Gastrocnemius medialis (tissue), 4 donors: Measurements from ENCODE around the gene ARRDC5. TPM values are rescaled to one million over a fixed set of nuclear protein-coding genes. Genes with fewer than 3 reads are reported as not detected.
"Not testable (repeated sequence)": the region's sequence is repeated elsewhere in the genome, so short reads cannot be mapped to it uniquely, and the experiment has no call there.

Experiments used
- ATAC-seq, 2 donors: fragments of 150-250 bp; one replicate each; pipeline ENCODE4 v1.9.1; 2016
- DNase-seq, 2 donors: peaks; one replicate each; pipeline ENCODE4 v3.0.0-alpha.2; 2019
- H3K27ac ChIP-seq, 4 donors: fragments of 200-600 bp; sonication (generic); 1 replicate in 1 of 4; 2 replicates in 3 of 4; pipeline ENCODE4 v1.5.1; 2016 to 2018; ENCODE audit warnings: mild to moderate bottlenecking in 2 of 4, moderate library complexity in 1 of 4
- H3K27me3 ChIP-seq, 3 donors: fragments of 200-600 bp; sonication (generic) in 2 of 3; 1 replicate in 1 of 3; 2 replicates in 2 of 3; pipeline versions ENCODE4 v1.5.1 to v1.6.0; 2016 to 2019; ENCODE audit warnings: mild to moderate bottlenecking in 1 of 3, moderate library complexity in 1 of 3
- H3K36me3 ChIP-seq, 2 donors: fragments of 200-600 bp; sonication (generic) in 1 of 2; one replicate each; pipeline ENCODE4 v1.5.1; 2017 to 2018
- H3K4me1 ChIP-seq, 2 donors: fragments of 200-600 bp; sonication (generic) in 1 of 2; one replicate each; pipeline ENCODE4 v1.5.1; 2016 to 2017; ENCODE audit warnings: mild to moderate bottlenecking in 2 of 2
- H3K4me3 ChIP-seq, 4 donors: fragments of 200-600 bp; sonication (generic) in 3 of 4; 1 replicate in 1 of 4; 2 replicates in 3 of 4; pipeline ENCODE4 v1.5.1; 2016 to 2019; ENCODE audit warnings: mild to moderate bottlenecking in 2 of 4
- H3K9me3 ChIP-seq, 3 donors: fragments of 200-600 bp; sonication (generic) in 2 of 3; 1 replicate in 1 of 3; 2 replicates in 2 of 3; pipeline ENCODE4 v1.5.1; 2016 to 2019
- CTCF ChIP-seq, 5 experiments: fragments of 450-650 bp in 3 of 5; fragments of 200-600 bp in 2 of 5; sonication (generic) in 2 of 5; IDR thresholded peaks in 4 of 5; conservative IDR thresholded peaks in 1 of 5; 1 replicate in 4 of 5; 2 replicates in 1 of 5; pipeline ENCODE4 v1.5.1; 2016 to 2019; ENCODE audit warnings: antibody characterized with exemption in 5 of 5, mild to moderate bottlenecking in 3 of 5, moderate library complexity in 3 of 5
- POLR2A ChIP-seq, 2 donors: fragments of 450-650 bp; IDR thresholded peaks; one replicate each; pipeline ENCODE4 v1.6.1; 2017; ENCODE audit warnings: antibody characterized with exemption in 2 of 2, mild to moderate bottlenecking in 2 of 2, moderate library complexity in 2 of 2
- in situ Hi-C, 4 donors: fragments of 200-750 bp; cut with MboI; loops; one replicate each; pipeline versions ENCODE4 v1.15.0 to v1.8.0; 2017; ENCODE audit warnings: low sequenced_read_pairs in 4 of 4
- intact Hi-C: fragments of 100-400 bp; cut with DNase I; formaldehyde crosslinking; loops from one replicate; pipeline ENCODE4 v1.15.1; 2023; ENCODE audit warnings: low total_unique reads
- total RNA-seq, 4 donors: library from RNA; depleted of rRNA; stranded (reverse); fragments of >200 nt; gene quantifications; one replicate each; pipeline versions ENCODE4 v1.1.0 to v1.2.3, GENCODE V29; 2016

The ARRDC5 gene
- total RNA-seq, 4 donors from 2014 or later, result not detected

DNA sequence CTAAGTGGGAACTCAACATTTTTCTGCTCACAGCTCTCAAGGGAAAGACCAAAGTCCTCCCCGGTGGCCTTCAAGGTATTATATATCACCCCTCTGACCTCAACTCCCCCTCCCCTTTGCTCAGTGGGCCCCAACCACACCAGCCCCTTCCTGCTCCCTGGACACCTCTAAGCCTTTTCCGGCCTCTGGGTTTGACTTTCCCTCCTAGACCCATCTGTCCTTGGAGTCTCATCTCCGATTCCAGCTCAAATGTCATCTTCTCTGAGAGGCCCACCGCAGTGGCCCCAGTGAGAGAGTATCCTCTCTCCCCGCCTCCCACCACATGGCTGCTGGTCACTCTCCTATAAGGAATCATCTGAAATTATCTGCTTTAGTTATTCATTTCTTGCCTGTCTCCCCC, 5.7 kb upstream of the ARRDC5 start:
- no peaks in the 10 kb centered on the region for H3K27me3 ChIP-seq
- intact Hi-C loops (no loop called here), in situ Hi-C loops (no loop called here)
- no peaks in the 10 kb centered on the region for H3K36me3 ChIP-seq
- no peak overlapping the region for H3K4me3 ChIP-seq
- no peak overlapping the region for H3K27ac ChIP-seq
- H3K4me1 ChIP-seq, result peaks cover 18 to 20% of the 10 kb centered on the region in 2 donors
- ATAC-seq (no peak), DNase-seq (no peak)
- TF ChIP-seq POLR2A (IDR thresholded peaks at IDR 0.05) (no peak), CTCF (IDR thresholded peaks at IDR 0.05 in 4 of 5, conservative IDR thresholded peaks at IDR 0.05 in 1 of 5) (no peak)
- H3K9me3 ChIP-seq, result no peaks in the 10 kb centered on the region

DNA sequence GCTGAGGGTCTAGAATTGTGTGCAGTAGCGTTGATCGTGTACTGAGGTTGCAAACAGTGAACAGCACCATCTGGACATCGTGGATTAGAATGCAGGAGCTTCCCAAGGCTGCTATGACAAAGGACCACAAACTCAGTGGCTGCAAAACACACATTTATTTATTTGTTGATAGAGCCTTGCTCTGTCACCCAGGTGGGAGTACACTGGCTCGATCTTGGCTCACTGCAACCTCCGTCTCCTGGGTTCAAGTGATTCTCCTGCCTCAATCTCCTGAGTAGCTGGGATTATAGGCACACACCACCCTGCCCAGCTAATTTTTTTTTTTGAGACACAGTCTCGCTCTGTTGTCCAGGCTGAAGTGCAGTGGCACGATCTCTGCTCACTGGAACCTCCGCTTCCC, 4.3 kb upstream of the ARRDC5 start:
- Histone ChIP-seq H3K4me1 (peaks cover 15 to 17% of the 10 kb centered on the region in 2 donors), H3K4me3 (no peak overlapping the region), H3K36me3 (no peaks in the 10 kb centered on the region), H3K27me3 (no peaks in the 10 kb centered on the region), H3K27ac (no peak overlapping the region), H3K9me3 (no peaks in the 10 kb centered on the region)
- no peak for ATAC-seq
- peak in 1 of 5 experiments; percentile 18 for TF ChIP-seq CTCF (IDR thresholded peaks at IDR 0.05 in 4 of 5, conservative IDR thresholded peaks at IDR 0.05 in 1 of 5)
- TF ChIP-seq POLR2A (IDR thresholded peaks at IDR 0.05), result no peak
- DNase-seq, result no peak
- intact Hi-C loops, result no loop called here
- in situ Hi-C loops, result no loop called here

DNA sequence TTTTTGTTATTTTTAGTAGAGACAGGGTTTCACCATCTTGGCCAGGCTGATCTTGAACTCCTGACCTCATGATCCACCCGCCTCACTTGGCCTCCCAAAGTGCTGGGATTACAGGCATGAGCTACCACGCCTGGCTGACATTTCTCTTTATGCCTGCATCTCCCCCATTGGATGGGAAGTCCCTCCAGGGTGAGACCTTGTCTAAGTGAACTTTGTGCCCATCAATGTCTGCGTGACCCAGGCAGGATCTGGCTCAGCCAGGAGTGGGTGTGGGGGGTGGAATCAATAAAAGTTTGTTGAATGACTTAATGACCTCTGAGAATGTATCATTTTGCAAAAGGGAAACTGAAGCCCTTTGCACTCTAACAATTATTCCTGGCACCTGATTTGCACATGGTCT, 1.8 kb upstream of the ARRDC5 start:
- Histone ChIP-seq H3K4me3 (no peak overlapping the region), H3K4me1 (peaks cover 0 to 4% of the 10 kb centered on the region in 2 donors), H3K27ac (no peak overlapping the region), H3K36me3 (no peaks in the 10 kb centered on the region), H3K27me3 (no peaks in the 10 kb centered on the region), H3K9me3 (no peaks in the 10 kb centered on the region)
- no peak for DNase-seq
- intact Hi-C loops (no loop called here), in situ Hi-C loops (no loop called here)
- ATAC-seq, result no peak
- TF ChIP-seq CTCF (IDR thresholded peaks at IDR 0.05 in 4 of 5, conservative IDR thresholded peaks at IDR 0.05 in 1 of 5) (no peak), POLR2A (IDR thresholded peaks at IDR 0.05) (no peak)

GRCh38 chr19:4900879-4901278, 1.8 kb downstream of the ARRDC5 start:
- in situ Hi-C loops, DNase-seq: not testable (repeated sequence)

GRCh38 chr19:4897146-4897545, 5.5 kb downstream of the ARRDC5 start:
- peak overlapping the region; percentile 69 to 79 (median 72) for H3K27ac ChIP-seq
- no peaks in the 10 kb centered on the region for H3K27me3 ChIP-seq
- in situ Hi-C loops, result no loop called here
- peak in 1 of 2 donors; percentile 88 for ATAC-seq
- H3K9me3 ChIP-seq, result no peaks in the 10 kb centered on the region
- peak in 1 of 2 donors; percentile 89 for DNase-seq
- no peak overlapping the region for H3K4me3 ChIP-seq
- no peaks in the 10 kb centered on the region for H3K36me3 ChIP-seq
- intact Hi-C loops, result loop anchor here (2.0 kb wide), 1 partner anchor 18 kb away; no protein-coding TSS in a partner anchor
- TF ChIP-seq POLR2A (IDR thresholded peaks at IDR 0.05), result no peak
- TF ChIP-seq CTCF (IDR thresholded peaks at IDR 0.05 in 4 of 5, conservative IDR thresholded peaks at IDR 0.05 in 1 of 5), result no peak
- peaks cover 6 to 9% of the 10 kb centered on the region in 2 donors for H3K4me1 ChIP-seq

More at GRCh38 chr19:4900879-4901278, 1.8 kb downstream of the ARRDC5 start:
- ATAC-seq, H3K4me1 ChIP-seq, H3K4me3 ChIP-seq, H3K27me3 ChIP-seq, intact Hi-C loops, H3K9me3 ChIP-seq, H3K36me3 ChIP-seq, H3K27ac ChIP-seq: not testable (repeated sequence)
